ENCODE results near the gene AGBL1.

- TF ChIP-seq CTCF (tag by site-specific recombination; IDR thresholded peaks at IDR 0.05) (no peak), REST (tag by site-specific recombination; IDR thresholded peaks at IDR 0.05) (no peak), ZNF768 (tag by site-specific recombination; IDR thresholded peaks at IDR 0.05) (no peak), ZNF416 (tag by site-specific recombination; IDR thresholded peaks at IDR 0.05) (no peak), ZNF138 (tag by site-specific recombination; IDR thresholded peaks at IDR 0.05; ENCODE audit: borderline replicate concordance) (no peak), GLIS1 (tag by site-specific recombination; IDR thresholded peaks at IDR 0.05) (no peak)
Observed at GRCh38 chr15:86871964-86872363, 792.3 kb downstream of the AGBL1 start.
